ENCODE results near the gene NOTUM. TPM values are rescaled to one million over a fixed set of nuclear protein-coding genes. Genes with fewer than 3 reads are reported as not detected.
A peak's percentile ranks its signal among the peaks of the same experiment; 100 is the strongest.

The NOTUM gene
- polyA plus RNA-seq, 2 of the 4 experiments (the other 2 are of a cell fraction) = 0.06 to 0.92 TPM

- Histone ChIP-seq H3K4me2 (peak overlapping the region; percentile 99), H3K4me3 (peak overlapping the region; percentile 97), H3K9me3 (no peaks in the 10 kb centered on the region), H3K4me1 (peaks cover 49% of the 10 kb centered on the region), H3K27ac (peak overlapping the region; percentile 93 to 97; a peak in 4 of 6 replicates)
- 68% methylated on average over 21 of the region's 21 CpGs for WGBS (ENCODE audit: missing lambda C conversion rate)
- POLR2A ChIA-PET = interaction anchor here (1.2 kb wide), 1 partner anchor 10 kb away, joined by 6 read pairs; no protein-coding TSS in a partner anchor
- ATAC-seq (peak in 1 of 2 experiments; percentile 20; a peak in 3 of 6 replicates), DNase-seq (ENCODE audit: low read depth in 1 of 2, low spot score in 1 of 2) (peak in 1 of 2 experiments; percentile 69), FAIRE-seq (no peak)
- TF ChIP-seq POLR2A (IDR thresholded peaks at IDR 0.05; ENCODE audit: low read length) (no peak), CBX8 (IDR thresholded peaks at IDR 0.05) (no peak), NPAS2 (CRISPR knock-in tag; IDR thresholded peaks at IDR 0.05; ENCODE audit: borderline replicate concordance) (no peak), ZSCAN20 (CRISPR knock-in tag; IDR thresholded peaks at IDR 0.05) (no peak), RAD21 (conservative IDR thresholded peaks at IDR 0.05 in 1 of 2, IDR thresholded peaks at IDR 0.05 in 1 of 2) (no peak), FOSL2 (IDR thresholded peaks at IDR 0.05) (no peak), FOSL2 (CRISPR knock-in tag; IDR thresholded peaks at IDR 0.05) (0 out of 2 replicates have a peak, but pooled peaks have one; percentile 2), CBX2 (IDR thresholded peaks at IDR 0.05; ENCODE audit: borderline replicate concordance, low read depth) (no peak), ZFP36 (IDR thresholded peaks at IDR 0.05; ENCODE audit: borderline replicate concordance, partially characterized antibody) (no peak), ZC3H11A (IDR thresholded peaks at IDR 0.05) (no peak), NFE2L2 (conservative IDR thresholded peaks at IDR 0.05; ENCODE audit: low read length) (0 out of 2 replicates have a peak, but pooled peaks have one; percentile 25), RCOR1 (IDR thresholded peaks at IDR 0.05; ENCODE audit: low read depth, low read length) (no peak), E2F6 (IDR thresholded peaks at IDR 0.05; ENCODE audit: borderline replicate concordance, low read depth) (no peak), ATOH8 (CRISPR knock-in tag; IDR thresholded peaks at IDR 0.05; ENCODE audit: low read depth) (no peak), CHD2 (IDR thresholded peaks at IDR 0.05; ENCODE audit: low read length, partially characterized antibody) (no peak), HEYL (CRISPR knock-in tag; IDR thresholded peaks at IDR 0.05) (no peak), SREBF2 (IDR thresholded peaks at IDR 0.05) (no peak), EHMT2 (IDR thresholded peaks at IDR 0.05; ENCODE audit: low read depth) (no peak), MAZ (IDR thresholded peaks at IDR 0.05; ENCODE audit: borderline replicate concordance, low read depth, low read length) (no peak), JUN (IDR thresholded peaks at IDR 0.05) (no peak), TFCP2L1 (CRISPR knock-in tag; IDR thresholded peaks at IDR 0.05) (no peak), USF2 (IDR thresholded peaks at IDR 0.05) (peak; percentile 35), PHF8 (IDR thresholded peaks at IDR 0.05; ENCODE audit: borderline replicate concordance, low read depth) (no peak), RFX5 (IDR thresholded peaks at IDR 0.05) (no peak), HOXA7 (CRISPR knock-in tag; IDR thresholded peaks at IDR 0.05) (peak; percentile 23; the same call in 1 of the 2 replicates), HES2 (IDR thresholded peaks at IDR 0.05) (no peak), CHD4 (IDR thresholded peaks at IDR 0.05; ENCODE audit: borderline replicate concordance) (no peak), MAX (IDR thresholded peaks at IDR 0.05) (no peak)
- CTCF ChIA-PET = interaction anchor here (0.9 to 1.8 kb wide), 8 partner anchors 7 to 48 kb away, joined by 3 to 7 read pairs (median 5); partner anchors contain the start of gene MAFG
These were observed 44.6 kb downstream of the NOTUM start for GRCh38 chr17:81916234-81917001.
